ENCODE measurements around the gene SAMD10. TPM values are rescaled to one million over a fixed set of nuclear protein-coding genes. Genes with fewer than 3 reads are reported as not detected.

SAMD10 gene
- total RNA-seq, 4 donors from 2014 or later, result 0.48 to 1.2 (median 0.84) TPM; not detected in 1

GRCh38 chr20:63967330-63968135, 11.9 kb downstream of the SAMD10 start:
- peak; percentile 19 for DNase-seq (ENCODE audit: low spot score)
- no peak for TF ChIP-seq CTCF (IDR thresholded peaks at IDR 0.05)
- no peak for ATAC-seq (ENCODE audit: low FRiP score)

- TF ChIP-seq CTCF (IDR thresholded peaks at IDR 0.05), result no peak
- ATAC-seq (ENCODE audit: low FRiP score), result no peak
- no peak for DNase-seq (ENCODE audit: low spot score)
Observed at GRCh38 chr20:63966944-63967322, 12.5 kb downstream of the SAMD10 start.

- DNase-seq (ENCODE audit: low spot score) (no peak), ATAC-seq (ENCODE audit: low FRiP score) (no peak)
- no peak for TF ChIP-seq CTCF (IDR thresholded peaks at IDR 0.05)
Observed at GRCh38 chr20:63966172-63966943, 13.1 kb downstream of the SAMD10 start.

GRCh38 chr20:63964412-63964811, 15.0 kb downstream of the SAMD10 start:
- no peak for ATAC-seq (ENCODE audit: low FRiP score)
- DNase-seq (ENCODE audit: low spot score), result no peak
- no peak for TF ChIP-seq CTCF (IDR thresholded peaks at IDR 0.05)

- ATAC-seq (ENCODE audit: low FRiP score) (no peak), DNase-seq (ENCODE audit: low spot score) (no peak)
- TF ChIP-seq CTCF (IDR thresholded peaks at IDR 0.05), result no peak
Observed at GRCh38 chr20:63963784-63964301, 15.6 kb downstream of the SAMD10 start.

GRCh38 chr20:63963348-63963741, 16.1 kb downstream of the SAMD10 start:
- ATAC-seq (ENCODE audit: low FRiP score), result no peak
- no peak for TF ChIP-seq CTCF (IDR thresholded peaks at IDR 0.05)

More at GRCh38 chr20:63963348-63963741, 16.1 kb downstream of the SAMD10 start:
- no peak for DNase-seq (ENCODE audit: low spot score)

All from omental fat pad (tissue), 4 donors.